Gastroesophageal sphincter (tissue), 3 donors: ENCODE data around the gene NFASC.

Source experiments
- POLR2A ChIP-seq, 2 donors: fragments of 450-650 bp; IDR thresholded peaks; one replicate each; pipeline ENCODE4 v1.6.1; 2017; ENCODE audit warnings: antibody characterized with exemption in 2 of 2, mild to moderate bottlenecking in 2 of 2, moderate library complexity in 1 of 2
- TF ChIP-seq, protein P1 (sequence below), 4 experiments: fragments of 200-600 bp in 2 of 4; fragments of 450-650 bp in 2 of 4; sonication (generic) in 1 of 4; IDR thresholded peaks; one replicate each; pipeline ENCODE4 v1.5.1; 2017 to 2019; ENCODE audit warnings: antibody characterized with exemption in 4 of 4, mild to moderate bottlenecking in 2 of 4, moderate library complexity in 2 of 4

DNA sequence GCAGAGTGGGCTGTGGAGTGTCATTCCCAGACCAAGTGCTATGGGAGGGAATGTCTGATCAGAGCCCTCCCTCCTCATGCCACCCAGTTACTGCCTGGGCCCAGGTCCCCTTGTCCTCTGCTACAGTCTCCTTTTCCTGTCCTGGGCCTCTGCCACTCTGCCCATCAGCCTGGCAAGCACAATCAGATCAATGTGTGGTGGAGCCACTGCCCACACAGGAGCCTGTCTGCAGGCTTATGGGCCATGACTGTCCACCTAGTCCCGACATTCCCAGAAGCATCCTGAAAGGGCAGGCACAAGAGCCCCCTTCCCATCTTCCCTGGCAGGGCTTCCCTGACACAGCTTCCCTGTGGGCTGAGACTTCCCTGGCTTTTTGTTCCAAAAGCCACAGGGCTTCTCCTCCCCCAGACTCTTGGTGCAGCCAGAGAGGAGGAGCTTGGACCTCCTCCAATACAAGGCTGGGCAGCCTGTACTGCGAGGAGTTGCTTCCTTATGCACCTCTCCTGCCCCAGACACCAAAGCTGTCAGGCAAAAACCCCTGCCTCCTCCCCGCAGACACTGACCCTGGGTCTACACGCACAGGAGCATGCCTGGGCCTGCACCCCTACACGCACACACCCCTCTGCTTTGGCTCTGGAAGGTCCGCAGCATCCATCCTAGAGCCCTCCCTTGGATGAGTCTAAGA, 143.2 kb downstream of the NFASC start:
- TF ChIP-seq, protein P1, sequence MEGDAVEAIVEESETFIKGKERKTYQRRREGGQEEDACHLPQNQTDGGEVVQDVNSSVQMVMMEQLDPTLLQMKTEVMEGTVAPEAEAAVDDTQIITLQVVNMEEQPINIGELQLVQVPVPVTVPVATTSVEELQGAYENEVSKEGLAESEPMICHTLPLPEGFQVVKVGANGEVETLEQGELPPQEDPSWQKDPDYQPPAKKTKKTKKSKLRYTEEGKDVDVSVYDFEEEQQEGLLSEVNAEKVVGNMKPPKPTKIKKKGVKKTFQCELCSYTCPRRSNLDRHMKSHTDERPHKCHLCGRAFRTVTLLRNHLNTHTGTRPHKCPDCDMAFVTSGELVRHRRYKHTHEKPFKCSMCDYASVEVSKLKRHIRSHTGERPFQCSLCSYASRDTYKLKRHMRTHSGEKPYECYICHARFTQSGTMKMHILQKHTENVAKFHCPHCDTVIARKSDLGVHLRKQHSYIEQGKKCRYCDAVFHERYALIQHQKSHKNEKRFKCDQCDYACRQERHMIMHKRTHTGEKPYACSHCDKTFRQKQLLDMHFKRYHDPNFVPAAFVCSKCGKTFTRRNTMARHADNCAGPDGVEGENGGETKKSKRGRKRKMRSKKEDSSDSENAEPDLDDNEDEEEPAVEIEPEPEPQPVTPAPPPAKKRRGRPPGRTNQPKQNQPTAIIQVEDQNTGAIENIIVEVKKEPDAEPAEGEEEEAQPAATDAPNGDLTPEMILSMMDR (IDR thresholded peaks at IDR 0.05), result no peak
- TF ChIP-seq POLR2A (IDR thresholded peaks at IDR 0.05), result no peak
